Colonic mucosa (tissue), 4 donors: ENCODE data around the gene MTRF1. TPM values are rescaled to one million over a fixed set of nuclear protein-coding genes. Genes with fewer than 3 reads are reported as not detected.

Source experiments
- DNase-seq: peaks from one replicate; pipeline ENCODE4 v3.0.0-alpha.2; 2020
- H3K27ac ChIP-seq: fragments of 200-600 bp; one replicate; pipeline ENCODE4 v1.8.0; 2021
- H3K27me3 ChIP-seq: fragments of 200-600 bp; one replicate; pipeline ENCODE4 v1.8.0; 2021
- H3K36me3 ChIP-seq: fragments of 200-600 bp; one replicate; pipeline ENCODE4 v1.8.0; 2021
- H3K4me1 ChIP-seq: fragments of 200-600 bp; one replicate; pipeline ENCODE4 v1.8.0; 2021; ENCODE audit warnings: mild to moderate bottlenecking
- H3K4me3 ChIP-seq: fragments of 200-600 bp; one replicate; pipeline ENCODE4 v1.8.0; 2021
- H3K9ac ChIP-seq, 2 donors: one replicate each; pipeline ENCODE4 v1.7.0; 2013; ENCODE audit warnings: control low read depth in 2 of 2, low read depth in 2 of 2, low read length in 2 of 2
- H3K9me3 ChIP-seq: fragments of 200-600 bp; one replicate; pipeline ENCODE4 v1.8.0; 2021
- CTCF ChIP-seq: fragments of 200-600 bp; IDR thresholded peaks from one replicate; pipeline ENCODE4 v1.8.0; 2022; ENCODE audit warnings: antibody characterized with exemption, mild to moderate bottlenecking
- intact Hi-C: fragments of 100-400 bp; cut with DNase I; formaldehyde crosslinking; loops from one replicate; pipeline ENCODE4 v1.14.1; 2022
- total RNA-seq, 2 donors: library from RNA; stranded (reverse); fragmentation: NEBNext Ultra II Directional in 1 of 2; extraction: Animal tissue kit (Norgen Biotek cat#: 25700) in 1 of 2; gene quantifications; one replicate each; pipeline ENCODE4 v1.2.1, GENCODE V29; 2021
- donor health status: healthy.
- donor health status: DM: no; HTN: no; CAD: no.
- donor health status: DM: no; HTN: no; CAD: no.

MTRF1 gene
- total RNA-seq, 2 donors from 2014 or later, result 11.4 to 16.3 TPM

GRCh38 chr13:41274881-41275280, 11.5 kb upstream of the MTRF1 start:
- intact Hi-C loops, result no loop called here
- no peak for DNase-seq
- no peak overlapping the region for H3K27ac ChIP-seq

GRCh38 chr13:41273831-41274441, 10.6 kb upstream of the MTRF1 start:
- H3K27me3 ChIP-seq, result no peaks in the 10 kb centered on the region
- H3K4me1 ChIP-seq, result no peaks in the 10 kb centered on the region
- no peak for DNase-seq
- no peaks in the 10 kb centered on the region for H3K9me3 ChIP-seq
- H3K4me3 ChIP-seq, result no peak overlapping the region
- TF ChIP-seq CTCF, result no peak
- intact Hi-C loops, result no loop called here
- H3K9ac ChIP-seq, result no peak overlapping the region
- no peak overlapping the region for H3K27ac ChIP-seq
- no peaks in the 10 kb centered on the region for H3K36me3 ChIP-seq

More at GRCh38 chr13:41274881-41275280, 11.5 kb upstream of the MTRF1 start:
- H3K9ac ChIP-seq, result no peak overlapping the region
- no peaks in the 10 kb centered on the region for H3K36me3 ChIP-seq
- H3K4me1 ChIP-seq, result no peaks in the 10 kb centered on the region
- H3K27me3 ChIP-seq, result no peaks in the 10 kb centered on the region
- H3K9me3 ChIP-seq, result no peaks in the 10 kb centered on the region
- no peak for TF ChIP-seq CTCF
- H3K4me3 ChIP-seq, result no peak overlapping the region

- no peaks in the 10 kb centered on the region for H3K9me3 ChIP-seq
- intact Hi-C loops, result no loop called here
Observed at GRCh38 chr13:41271456-41272285, 8.3 kb upstream of the MTRF1 start.

GRCh38 chr13:41268764-41269163, 5.4 kb upstream of the MTRF1 start:
- H3K27me3 ChIP-seq, result no peaks in the 10 kb centered on the region
- H3K9me3 ChIP-seq, result no peaks in the 10 kb centered on the region
- no peak overlapping the region for H3K9ac ChIP-seq
- no peaks in the 10 kb centered on the region for H3K36me3 ChIP-seq
- TF ChIP-seq CTCF, result no peak
- no peaks in the 10 kb centered on the region for H3K4me1 ChIP-seq
- H3K4me3 ChIP-seq, result no peak overlapping the region
- no peak for DNase-seq
- intact Hi-C loops, result no loop called here
- H3K27ac ChIP-seq, result no peak overlapping the region

More at GRCh38 chr13:41271456-41272285, 8.3 kb upstream of the MTRF1 start:
- Histone ChIP-seq H3K4me3 (no peak overlapping the region), H3K9ac (no peak overlapping the region), H3K27ac (no peak overlapping the region), H3K27me3 (no peaks in the 10 kb centered on the region), H3K36me3 (no peaks in the 10 kb centered on the region), H3K4me1 (no peaks in the 10 kb centered on the region)
- no peak for DNase-seq
- no peak for TF ChIP-seq CTCF

GRCh38 chr13:41267106-41267505, 3.7 kb upstream of the MTRF1 start:
- Histone ChIP-seq H3K36me3 (no peaks in the 10 kb centered on the region), H3K9ac (no peak overlapping the region), H3K27ac (no peak overlapping the region), H3K9me3 (no peaks in the 10 kb centered on the region), H3K4me3 (no peak overlapping the region), H3K27me3 (no peaks in the 10 kb centered on the region), H3K4me1 (no peaks in the 10 kb centered on the region)
- intact Hi-C loops, result no loop called here
- TF ChIP-seq CTCF, result no peak
- DNase-seq, result no peak
